Naive thymus-derived CD4-positive, alpha-beta T cell (primary cell): ENCODE data around the gene MFN2. TPM values are rescaled to one million over a fixed set of nuclear protein-coding genes. Genes with fewer than 3 reads are reported as not detected.

ENCODE experiments used
- ATAC-seq: fragments of 150-1000 bp; cut with Tn5 transposase; 2 replicates; pipeline ENCODE4 v1.10.0; 2021; ENCODE audit warnings: mild to moderate bottlenecking, moderate library complexity
- CTCF ChIA-PET: fragments of 350-600 bp; sonication (Branson Sonifier 250); formaldehyde crosslinking; loops from one replicate; lab custom pipeline; 2021; ENCODE audit warnings: antibody characterized with exemption; lab: Charles Lee
- POLR2A ChIA-PET: fragments of 350-600 bp; sonication (Branson Sonifier 250); formaldehyde crosslinking; loops from one replicate; lab custom pipeline; 2021; ENCODE audit warnings: antibody characterized with exemption, inconsistent platforms; lab: Charles Lee
- DNase-seq, 9 donors: peaks; one replicate each; pipeline versions ENCODE4 v3.0.0 to v3.0.0-alpha.2; 2020 to 2022; ENCODE audit warnings: mixed read lengths in 1 of 9
- H3K27ac ChIP-seq: one replicate; pipeline ENCODE4 v1.7.0; 2013; ENCODE audit warnings: mild to moderate bottlenecking, low read depth, low read length, moderate library complexity
- H3K27me3 ChIP-seq, 2 donors: one replicate each; pipeline ENCODE4 v1.7.0; 2013; ENCODE audit warnings: low read length in 2 of 2, mild to moderate bottlenecking in 2 of 2, moderate library complexity in 2 of 2; ENCODE audit not compliant: control insufficient read depth in 2 of 2, insufficient read depth in 2 of 2
- H3K36me3 ChIP-seq, 3 experiments: 1 replicate in 2 of 3; 2 replicates in 1 of 3; pipeline ENCODE4 v1.7.0; 2013; ENCODE audit warnings: low read length in 3 of 3, mild to moderate bottlenecking in 3 of 3, moderate library complexity in 1 of 3; ENCODE audit not compliant: insufficient read depth in 3 of 3, control insufficient read depth in 2 of 3
- H3K4me1 ChIP-seq, 2 donors: one replicate each; pipeline ENCODE4 v1.7.0; 2013; ENCODE audit warnings: low read length in 2 of 2, mild to moderate bottlenecking in 2 of 2, moderate library complexity in 1 of 2; ENCODE audit not compliant: control insufficient read depth in 2 of 2, insufficient read depth in 2 of 2
- H3K4me3 ChIP-seq: 2 replicates; pipeline ENCODE4 v1.7.0; 2013; ENCODE audit warnings: mild to moderate bottlenecking, low read length
- H3K9me3 ChIP-seq, 3 experiments: 1 replicate in 2 of 3; 2 replicates in 1 of 3; pipeline ENCODE4 v1.7.0; 2013; ENCODE audit warnings: low read length in 3 of 3; ENCODE audit not compliant: control insufficient read depth in 2 of 3
- H3K27ac Mint-ChIP-seq, 9 donors: one replicate each; pipeline ENCODE4 v1.8.0; 2020 to 2022; ENCODE audit warnings: mixed read lengths in 9 of 9, mild to moderate bottlenecking in 8 of 9, moderate library complexity in 5 of 9, inconsistent platforms in 2 of 9
- H3K27me3 Mint-ChIP-seq, 5 donors: one replicate each; pipeline ENCODE4 v1.8.0; 2021 to 2022; ENCODE audit warnings: mixed read lengths in 5 of 5, mild to moderate bottlenecking in 1 of 5
- H3K36me3 Mint-ChIP-seq, 5 donors: one replicate each; pipeline ENCODE4 v1.8.0; 2020 to 2022; ENCODE audit warnings: mixed read lengths in 5 of 5, mild to moderate bottlenecking in 3 of 5, inconsistent platforms in 1 of 5
- H3K4me1 Mint-ChIP-seq, 7 donors: one replicate each; pipeline ENCODE4 v1.8.0; 2020 to 2022; ENCODE audit warnings: mixed read lengths in 7 of 7, mild to moderate bottlenecking in 3 of 7, inconsistent platforms in 1 of 7
- H3K4me3 Mint-ChIP-seq, 10 donors: one replicate each; pipeline ENCODE4 v1.8.0; 2020 to 2022; ENCODE audit warnings: mild to moderate bottlenecking in 10 of 10, mixed read lengths in 10 of 10, moderate library complexity in 6 of 10, inconsistent platforms in 2 of 10
- H3K9me3 Mint-ChIP-seq, 11 donors: one replicate each; pipeline ENCODE4 v1.8.0; 2020 to 2022; ENCODE audit warnings: mixed read lengths in 11 of 11, mild to moderate bottlenecking in 4 of 11, inconsistent platforms in 1 of 11, moderate library complexity in 1 of 11
- intact Hi-C, 2 donors: fragments of 100-400 bp; cut with micrococcal nuclease; formaldehyde crosslinking; loops; one replicate each; pipeline ENCODE4 v1.15.1; 2023
- polyA plus RNA-seq, 2 donors: library from polyadenylated mRNA; unstranded; fragments of 300-500 nt; fragmentation: Illumina TruSeq; gene quantifications; one replicate each; pipeline ENCODE4 v1.2.3, GENCODE V29; 2021
- total RNA-seq, 6 experiments: library from RNA in 5 of 6; stranded (reverse) in 5 of 6; gene quantifications; 1 replicate in 5 of 6; 2 replicates in 1 of 6; pipeline ENCODE4 v1.2.3 and lab custom pipeline; 2021 to 2026

MFN2 gene
- total and polyA plus RNA-seq, 7 experiments from 2014 or later: 29.5 to 58.6 (median 42.8) TPM

- CTCF ChIA-PET: no interaction called here
- H3K27ac ChIP-seq: no peak overlapping the region
Measured at GRCh38 chr1:12014141-12014991, 34.1 kb downstream of the MFN2 start.

GRCh38 chr1:12015001-12015491 lies 34.8 kb downstream of the MFN2 start:
- peak overlapping the region in 4 of 9 donors; percentile 25 to 89 (median 46) for H3K27ac Mint-ChIP-seq
- no peaks in the 10 kb centered on the region for H3K27me3 ChIP-seq
- CTCF ChIA-PET: no interaction called here
- H3K36me3 ChIP-seq: peaks cover 3 to 35% (median 6%) of the 10 kb centered on the region in 3 experiments
- ATAC-seq (no peak), DNase-seq (no peak)
- H3K27ac ChIP-seq: no peak overlapping the region
- peaks cover 0 to 3% (median 0%) of the 10 kb centered on the region in 5 donors for H3K27me3 Mint-ChIP-seq
- peak overlapping the region in 1 of 10 donors; percentile 31 for H3K4me3 Mint-ChIP-seq
- peaks cover 0 to 24% (median 4%) of the 10 kb centered on the region in 5 donors for H3K36me3 Mint-ChIP-seq
- no peaks in the 10 kb centered on the region for H3K4me1 ChIP-seq
- H3K9me3 ChIP-seq: no peaks in the 10 kb centered on the region
- intact Hi-C loops: loop anchor here in 1 of 2 donors (10.0 kb wide), 2 partner anchors 180 to 1320 kb away; no protein-coding TSS in a partner anchor
- no peak overlapping the region for H3K4me3 ChIP-seq
- POLR2A ChIA-PET: no interaction called here
- H3K4me1 Mint-ChIP-seq: peaks cover 0 to 53% (median 8%) of the 10 kb centered on the region in 7 donors
- peaks cover 0 to 1% (median 0%) of the 10 kb centered on the region in 11 donors for H3K9me3 Mint-ChIP-seq

More at GRCh38 chr1:12014141-12014991, 34.1 kb downstream of the MFN2 start:
- Mint-ChIP-seq H3K4me3 (peak overlapping the region in 1 of 10 donors; percentile 67), H3K27me3 (peaks cover 0 to 3% (median 0%) of the 10 kb centered on the region in 5 donors), H3K4me1 (peaks cover 0 to 51% (median 5%) of the 10 kb centered on the region in 7 donors), H3K36me3 (peaks cover 4 to 30% (median 8%) of the 10 kb centered on the region in 5 donors), H3K9me3 (peaks cover 0 to 1% (median 0%) of the 10 kb centered on the region in 11 donors), H3K27ac (peak overlapping the region in 6 of 9 donors; percentile 28 to 89 (median 50))
- no peaks in the 10 kb centered on the region for H3K4me1 ChIP-seq
- no peak for ATAC-seq
- H3K27me3 ChIP-seq: no peaks in the 10 kb centered on the region
- no peaks in the 10 kb centered on the region for H3K9me3 ChIP-seq
- no peak overlapping the region for H3K4me3 ChIP-seq
- intact Hi-C loops: loop anchor here in 1 of 2 donors (10.0 kb wide), 2 partner anchors 180 to 1320 kb away; no protein-coding TSS in a partner anchor
- H3K36me3 ChIP-seq: peaks cover 6 to 37% (median 6%) of the 10 kb centered on the region in 3 experiments
- DNase-seq: no peak
- POLR2A ChIA-PET: no interaction called here

GRCh38 chr1:12015499-12015898 lies 35.3 kb downstream of the MFN2 start:
- peaks cover 0 to 20% (median 4%) of the 10 kb centered on the region in 5 donors for H3K36me3 Mint-ChIP-seq
- POLR2A ChIA-PET: no interaction called here
- Histone ChIP-seq H3K27ac (no peak overlapping the region), H3K36me3 (peaks cover 3 to 30% (median 6%) of the 10 kb centered on the region in 3 experiments), H3K9me3 (no peaks in the 10 kb centered on the region), H3K27me3 (no peaks in the 10 kb centered on the region), H3K4me3 (no peak overlapping the region), H3K4me1 (no peaks in the 10 kb centered on the region)
- peaks cover 0 to 1% (median 0%) of the 10 kb centered on the region in 11 donors for H3K9me3 Mint-ChIP-seq
- ATAC-seq: no peak
- H3K27ac Mint-ChIP-seq: peak overlapping the region in 1 of 9 donors; percentile 60
- intact Hi-C loops: loop anchor here in 1 of 2 donors (10.0 kb wide), 2 partner anchors 181 to 1321 kb away; no protein-coding TSS in a partner anchor
- no peak for DNase-seq
- peaks cover 0 to 3% (median 0%) of the 10 kb centered on the region in 5 donors for H3K27me3 Mint-ChIP-seq
- no peak overlapping the region for H3K4me3 Mint-ChIP-seq
- CTCF ChIA-PET: no interaction called here
- H3K4me1 Mint-ChIP-seq: peaks cover 0 to 58% (median 11%) of the 10 kb centered on the region in 7 donors

- H3K4me3 ChIP-seq: no peak overlapping the region
- peaks cover 0 to 1% (median 0%) of the 10 kb centered on the region in 11 donors for H3K9me3 Mint-ChIP-seq
- peak overlapping the region in 2 of 9 donors; percentile 24 to 25 for H3K27ac Mint-ChIP-seq
- no peaks in the 10 kb centered on the region for H3K4me1 ChIP-seq
- H3K36me3 Mint-ChIP-seq: peaks cover 0 to 18% (median 4%) of the 10 kb centered on the region in 5 donors
- peaks cover 0 to 3% (median 0%) of the 10 kb centered on the region in 5 donors for H3K27me3 Mint-ChIP-seq
- ChIA-PET CTCF (interaction anchor here (0.7 kb wide), 1 partner anchor 31 kb away, joined by 4 read pairs; no protein-coding TSS in a partner anchor), POLR2A (interaction anchor here (1.3 kb wide), 1 partner anchor 10 kb away, joined by 3 read pairs; no protein-coding TSS in a partner anchor)
- H3K27ac ChIP-seq: no peak overlapping the region
- H3K36me3 ChIP-seq: peaks cover 3 to 24% (median 3%) of the 10 kb centered on the region in 3 experiments
- no peak overlapping the region for H3K4me3 Mint-ChIP-seq
- DNase-seq: no peak
- H3K4me1 Mint-ChIP-seq: peaks cover 0 to 58% (median 11%) of the 10 kb centered on the region in 7 donors
- intact Hi-C loops: loop anchor here in 1 of 2 donors (10.0 kb wide), 2 partner anchors 181 to 1321 kb away; no protein-coding TSS in a partner anchor
- no peaks in the 10 kb centered on the region for H3K27me3 ChIP-seq
- H3K9me3 ChIP-seq: no peaks in the 10 kb centered on the region
- no peak for ATAC-seq
Measured at GRCh38 chr1:12016182-12016581, 35.9 kb downstream of the MFN2 start.

GRCh38 chr1:12019858-12020509 lies 39.7 kb downstream of the MFN2 start:
- ATAC-seq: no peak
- DNase-seq: no peak
- peak overlapping the region; percentile 82 to 99 (median 92) for H3K4me3 Mint-ChIP-seq
- ChIA-PET POLR2A (interaction anchor here (0.6 to 3.3 kb wide), 7 partner anchors 11 to 227 kb away, joined by 3 to 40 read pairs (median 4); partner anchors contain the start of genes CLCN6, MFN2 and MTHFR), CTCF (interaction anchor here (0.6 to 1.7 kb wide), 2 partner anchors 16 to 779 kb away, joined by 4 read pairs; no protein-coding TSS in a partner anchor)
- intact Hi-C loops: loop anchor here (1.0 to 10.0 kb wide), 10 partner anchors 27 to 1325 kb away; partner anchors contain the start of genes MFN2 (in 2 of the 2) and PLOD1 (in 2 of the 2)
- peak overlapping the region in 8 of 9 donors; percentile 43 to 97 (median 89) for H3K27ac Mint-ChIP-seq
- H3K27me3 Mint-ChIP-seq: peaks cover 0 to 3% (median 0%) of the 10 kb centered on the region in 5 donors
- peak overlapping the region; percentile 77 for H3K4me3 ChIP-seq
- H3K9me3 ChIP-seq: no peaks in the 10 kb centered on the region
- peaks cover 0 to 35% (median 17%) of the 10 kb centered on the region in 7 donors for H3K4me1 Mint-ChIP-seq
- H3K4me1 ChIP-seq: no peaks in the 10 kb centered on the region
- peaks cover 0 to 30% (median 0%) of the 10 kb centered on the region in 3 experiments for H3K36me3 ChIP-seq
- peaks cover 0 to 3% (median 0%) of the 10 kb centered on the region in 11 donors for H3K9me3 Mint-ChIP-seq
- H3K36me3 Mint-ChIP-seq: peaks cover 0 to 14% (median 4%) of the 10 kb centered on the region in 5 donors
- peak overlapping the region; percentile 73 for H3K27ac ChIP-seq
- no peaks in the 10 kb centered on the region for H3K27me3 ChIP-seq
